ENCODE data around the gene CACNA1D. TPM values are rescaled to one million over a fixed set of nuclear protein-coding genes. Genes with fewer than 3 reads are reported as not detected.

Gene CACNA1D
- total RNA-seq, 2 experiments from 2014 or later, result not detected

DNA sequence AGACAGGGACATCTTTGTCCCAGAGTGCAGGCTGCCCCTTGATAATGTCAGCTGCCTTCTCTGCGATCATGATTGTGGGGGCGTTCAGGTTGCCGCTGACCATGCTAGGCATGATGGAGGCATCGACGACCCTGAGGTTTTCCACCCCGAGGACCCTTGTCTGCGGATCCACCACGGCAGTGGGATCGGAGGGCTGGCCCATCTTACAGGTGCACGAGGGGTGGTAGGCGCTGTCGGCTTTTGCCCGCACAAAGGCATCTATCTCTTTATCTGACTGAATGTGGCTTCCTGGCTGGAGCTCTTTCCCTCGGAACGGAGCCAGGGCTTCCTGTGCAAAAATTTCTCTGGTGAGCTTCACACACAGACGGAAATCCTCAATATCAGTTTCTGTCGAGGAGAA is 323.4 kb downstream of the CACNA1D start:
- H3K4me3 Mint-ChIP-seq, result no peak overlapping the region

DNA sequence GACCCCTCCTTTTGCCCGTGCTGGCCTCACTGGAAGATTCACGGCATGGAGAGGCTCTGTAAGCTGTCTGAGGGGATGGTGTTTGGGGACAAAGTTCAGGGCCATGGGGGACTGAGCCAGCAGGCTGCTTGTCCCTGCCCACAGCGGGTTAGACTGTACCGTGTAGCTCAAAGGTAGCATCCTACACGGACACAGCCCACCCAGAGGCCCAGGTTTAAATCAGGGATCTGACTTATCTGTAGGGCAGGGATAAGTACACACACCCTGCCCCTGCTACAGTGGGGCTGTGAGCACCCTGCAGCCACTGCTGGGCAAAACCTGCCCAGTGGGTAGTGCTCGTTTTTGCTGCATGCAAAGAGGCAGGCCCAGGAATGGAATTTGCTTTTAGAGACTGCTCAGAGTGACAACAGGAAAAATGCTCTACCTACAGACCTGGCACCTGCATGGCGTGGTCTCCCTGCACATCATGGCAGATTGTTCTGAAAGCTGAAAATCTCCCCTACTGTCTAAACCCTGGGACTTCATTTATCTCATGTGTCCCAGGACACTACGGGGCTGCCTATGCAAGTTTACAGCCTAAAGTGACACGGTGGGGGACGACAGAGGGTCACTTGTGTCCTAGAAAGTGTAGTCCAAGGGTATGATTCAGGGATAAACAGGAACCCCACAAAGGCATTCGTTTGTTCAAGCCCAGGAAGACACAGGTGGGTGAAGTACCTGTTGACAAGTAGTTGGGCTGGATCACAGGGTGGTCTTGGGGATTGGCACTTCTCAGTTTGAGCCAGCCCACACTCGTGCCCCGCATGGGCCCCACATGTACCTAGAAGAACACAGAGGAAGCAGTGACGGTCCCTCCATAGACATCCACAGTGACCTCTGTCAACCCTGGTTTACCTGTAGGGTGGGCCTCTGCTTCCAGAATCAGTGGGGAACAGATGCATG is 324.1 kb downstream of the CACNA1D start:
- no peaks in the 10 kb centered on the region for H3K36me3 Mint-ChIP-seq (ENCODE audit: low read depth)
- H3K9me3 Mint-ChIP-seq, result no peaks in the 10 kb centered on the region
- TF ChIP-seq, protein P1, sequence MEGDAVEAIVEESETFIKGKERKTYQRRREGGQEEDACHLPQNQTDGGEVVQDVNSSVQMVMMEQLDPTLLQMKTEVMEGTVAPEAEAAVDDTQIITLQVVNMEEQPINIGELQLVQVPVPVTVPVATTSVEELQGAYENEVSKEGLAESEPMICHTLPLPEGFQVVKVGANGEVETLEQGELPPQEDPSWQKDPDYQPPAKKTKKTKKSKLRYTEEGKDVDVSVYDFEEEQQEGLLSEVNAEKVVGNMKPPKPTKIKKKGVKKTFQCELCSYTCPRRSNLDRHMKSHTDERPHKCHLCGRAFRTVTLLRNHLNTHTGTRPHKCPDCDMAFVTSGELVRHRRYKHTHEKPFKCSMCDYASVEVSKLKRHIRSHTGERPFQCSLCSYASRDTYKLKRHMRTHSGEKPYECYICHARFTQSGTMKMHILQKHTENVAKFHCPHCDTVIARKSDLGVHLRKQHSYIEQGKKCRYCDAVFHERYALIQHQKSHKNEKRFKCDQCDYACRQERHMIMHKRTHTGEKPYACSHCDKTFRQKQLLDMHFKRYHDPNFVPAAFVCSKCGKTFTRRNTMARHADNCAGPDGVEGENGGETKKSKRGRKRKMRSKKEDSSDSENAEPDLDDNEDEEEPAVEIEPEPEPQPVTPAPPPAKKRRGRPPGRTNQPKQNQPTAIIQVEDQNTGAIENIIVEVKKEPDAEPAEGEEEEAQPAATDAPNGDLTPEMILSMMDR (IDR thresholded peaks at IDR 0.05), result no peak
- no peak overlapping the region for H3K27ac Mint-ChIP-seq
- ChIA-PET POLR2A (no interaction called here), CTCF (no interaction called here)
- intact Hi-C loops (cut with micrococcal nuclease), result no loop called here
- ATAC-seq, result no peak
- H3K27me3 Mint-ChIP-seq, result peaks cover 3% of the 10 kb centered on the region
- DNase-seq, result no peak
- H3K4me1 Mint-ChIP-seq (ENCODE audit: low read depth), result no peaks in the 10 kb centered on the region
- no peak overlapping the region for H3K4me3 Mint-ChIP-seq

More for the DNA sequence above, 323.4 kb downstream of the CACNA1D start:
- no peaks in the 10 kb centered on the region for H3K9me3 Mint-ChIP-seq
- H3K4me1 Mint-ChIP-seq (ENCODE audit: low read depth), result no peaks in the 10 kb centered on the region
- intact Hi-C loops (cut with micrococcal nuclease), result no loop called here
- peaks cover 3% of the 10 kb centered on the region for H3K27me3 Mint-ChIP-seq
- H3K36me3 Mint-ChIP-seq (ENCODE audit: low read depth), result no peaks in the 10 kb centered on the region
- POLR2A ChIA-PET, result no interaction called here
- TF ChIP-seq, protein P1 (IDR thresholded peaks at IDR 0.05), result no peak
- ATAC-seq (no peak), DNase-seq (no peak)
- no peak overlapping the region for H3K27ac Mint-ChIP-seq
- CTCF ChIA-PET, result no interaction called here

DNA sequence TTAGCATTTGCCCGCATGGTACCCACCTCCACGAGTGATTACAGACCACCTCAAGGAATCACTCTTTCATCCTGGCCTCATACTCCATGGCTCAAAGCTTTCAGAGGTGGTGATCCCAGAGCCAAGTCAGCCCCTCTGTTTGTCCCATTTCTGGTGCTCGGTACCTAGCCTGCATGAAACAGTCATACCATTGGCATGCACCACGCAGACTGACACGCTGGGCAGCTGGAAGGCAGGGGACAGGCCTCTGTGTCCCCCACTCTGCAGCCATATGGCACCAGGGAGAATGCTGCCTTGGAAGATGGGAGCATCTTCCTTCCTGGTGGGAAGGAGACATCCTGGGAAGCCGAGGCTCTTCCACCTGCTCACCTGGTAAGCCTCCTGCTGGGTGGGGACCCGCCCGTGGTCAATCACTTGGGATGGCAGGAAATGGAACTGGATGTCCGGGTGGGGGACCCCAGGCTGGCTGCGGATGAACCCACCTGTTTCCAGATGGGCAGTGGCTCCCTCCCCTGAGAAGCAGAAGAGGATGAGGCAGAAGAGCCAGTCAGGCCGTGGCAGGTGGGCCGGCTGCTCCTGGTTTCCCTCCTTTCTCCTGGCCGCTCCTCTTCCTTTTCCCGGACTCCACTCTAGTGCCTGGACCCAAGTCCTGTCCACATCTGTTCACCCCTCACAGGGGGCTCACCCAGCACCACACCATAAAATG is 324.9 kb downstream of the CACNA1D start:
- Mint-ChIP-seq H3K36me3 (ENCODE audit: low read depth) (no peaks in the 10 kb centered on the region), H3K27me3 (peaks cover 3% of the 10 kb centered on the region), H3K4me1 (ENCODE audit: low read depth) (no peaks in the 10 kb centered on the region), H3K27ac (no peak overlapping the region), H3K9me3 (no peaks in the 10 kb centered on the region), H3K4me3 (no peak overlapping the region)
- intact Hi-C loops (cut with micrococcal nuclease), result no loop called here
- ChIA-PET CTCF (no interaction called here), POLR2A (no interaction called here)
- no peak for ATAC-seq
- TF ChIP-seq, protein P1 (IDR thresholded peaks at IDR 0.05), result no peak
- DNase-seq, result no peak

DNA sequence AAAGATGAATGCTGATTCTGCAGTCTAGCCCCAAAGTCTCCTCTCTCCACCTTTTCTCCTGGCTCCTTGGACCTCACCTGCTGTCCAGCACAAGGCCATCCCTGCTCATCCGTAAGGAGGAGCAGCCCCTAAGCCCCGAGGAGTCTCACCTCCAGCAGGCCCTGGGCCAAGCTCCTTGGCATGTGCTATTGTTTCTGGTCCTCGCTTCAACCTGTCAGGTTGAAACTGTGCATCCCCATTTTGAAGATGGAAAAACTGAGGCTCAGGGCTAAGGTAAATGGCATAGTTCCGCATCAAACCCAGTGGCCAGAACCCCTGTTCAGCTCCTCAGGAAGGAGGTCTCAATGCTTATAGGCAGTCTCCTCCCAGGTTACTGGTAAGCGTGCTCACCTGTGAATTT is 325.7 kb downstream of the CACNA1D start:
- no peaks in the 10 kb centered on the region for H3K4me1 Mint-ChIP-seq (ENCODE audit: low read depth)
- no peak for DNase-seq
- peaks cover 3% of the 10 kb centered on the region for H3K27me3 Mint-ChIP-seq
- H3K36me3 Mint-ChIP-seq (ENCODE audit: low read depth), result no peaks in the 10 kb centered on the region
- intact Hi-C loops (cut with micrococcal nuclease), result no loop called here
- H3K27ac Mint-ChIP-seq, result no peak overlapping the region
- ChIA-PET CTCF (no interaction called here), POLR2A (no interaction called here)
- H3K9me3 Mint-ChIP-seq, result no peaks in the 10 kb centered on the region
- no peak overlapping the region for H3K4me3 Mint-ChIP-seq
- TF ChIP-seq, protein P1 (IDR thresholded peaks at IDR 0.05), result no peak
- ATAC-seq, result no peak

Data from activated CD8-positive, alpha-beta T cell treated with anti-CD3 and anti-CD28 coated beads for 36 hours (primary cell).